HK-2 (cell line): ENCODE data around the gene MZT2B.
"Not testable (repeated sequence)": the region's sequence is repeated elsewhere in the genome, so short reads cannot be mapped to it uniquely, and the experiment has no call there.

Experiments used
- DNase-seq: peaks from one replicate; pipeline ENCODE4 v3.0.0-alpha.2; 2018; ENCODE audit not compliant: unreplicated experiment

The MZT2B gene

DNA sequence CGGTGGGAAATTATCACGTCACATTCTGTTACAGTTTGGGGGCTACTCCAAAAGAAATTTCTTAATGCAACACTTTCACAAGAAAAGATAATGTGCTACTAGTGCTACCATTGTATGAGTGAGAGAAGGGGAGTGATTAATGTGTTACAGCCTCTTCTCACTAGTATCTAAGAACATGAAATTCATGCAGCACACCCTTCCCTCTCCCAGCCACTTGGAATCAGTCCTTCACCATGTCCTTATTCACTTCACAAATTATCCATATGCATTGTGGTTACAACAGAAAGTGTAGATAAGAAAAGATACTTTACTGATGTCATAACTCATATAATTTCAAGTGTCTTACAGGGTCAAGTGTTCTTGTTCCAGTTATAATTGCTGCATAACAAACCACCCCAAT is 37.1 kb downstream of the MZT2B start:
- not testable (repeated sequence) for DNase-seq

GRCh38 chr2:130220505-130220904 is 38.4 kb downstream of the MZT2B start:
- DNase-seq = not testable (repeated sequence)

GRCh38 chr2:130222523-130222922 is 40.5 kb downstream of the MZT2B start:
- not testable (repeated sequence) for DNase-seq

GRCh38 chr2:130228005-130228404 is 45.9 kb downstream of the MZT2B start:
- not testable (repeated sequence) for DNase-seq

- not testable (repeated sequence) for DNase-seq
These were observed 46.6 kb downstream of the MZT2B start for GRCh38 chr2:130228467-130229160.

GRCh38 chr2:130229161-130229510 is 47.1 kb downstream of the MZT2B start:
- not testable (repeated sequence) for DNase-seq

DNA sequence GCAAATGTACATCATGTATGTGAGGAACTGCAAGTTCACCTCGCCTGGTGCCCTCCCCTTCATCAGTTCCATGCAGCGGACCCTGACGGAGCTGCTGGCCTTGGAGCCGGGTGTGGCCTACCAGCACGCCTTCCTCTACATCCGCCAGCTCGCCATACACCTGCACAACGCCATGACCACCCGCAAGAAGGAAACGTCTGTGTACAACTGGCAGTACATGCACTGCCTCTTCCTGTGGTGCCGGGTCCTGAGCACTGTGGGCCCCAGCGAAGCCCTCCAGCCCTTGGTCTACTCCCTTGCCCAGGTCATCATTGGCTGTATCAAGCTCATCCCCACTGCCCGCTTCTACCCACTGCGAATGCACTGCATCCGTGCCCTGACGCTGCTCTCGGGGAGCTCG is 48.3 kb downstream of the MZT2B start:
- DNase-seq = not testable (repeated sequence)

GRCh38 chr2:130230907-130231306 is 48.8 kb downstream of the MZT2B start:
- not testable (repeated sequence) for DNase-seq

DNA sequence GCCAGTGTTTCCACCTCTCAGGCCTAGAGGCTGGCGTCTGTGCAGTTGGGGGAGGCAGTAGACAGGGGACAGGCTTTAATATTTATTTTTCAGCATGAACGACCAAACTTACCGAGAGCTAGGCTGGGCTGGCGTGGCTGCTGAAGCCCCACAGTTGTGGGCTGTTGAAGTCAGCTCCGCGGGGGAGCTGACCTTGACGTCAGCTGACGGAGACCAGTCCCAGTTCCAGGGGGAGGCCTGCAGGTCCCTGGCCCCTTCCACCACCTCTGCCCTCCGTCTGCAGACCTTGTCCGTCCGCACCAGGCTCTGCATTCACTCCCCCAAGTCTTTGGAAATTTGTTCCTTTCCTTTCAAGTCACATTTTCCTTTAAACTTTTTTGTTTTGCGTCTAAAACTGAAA is 49.6 kb downstream of the MZT2B start:
- DNase-seq = no peak

DNA sequence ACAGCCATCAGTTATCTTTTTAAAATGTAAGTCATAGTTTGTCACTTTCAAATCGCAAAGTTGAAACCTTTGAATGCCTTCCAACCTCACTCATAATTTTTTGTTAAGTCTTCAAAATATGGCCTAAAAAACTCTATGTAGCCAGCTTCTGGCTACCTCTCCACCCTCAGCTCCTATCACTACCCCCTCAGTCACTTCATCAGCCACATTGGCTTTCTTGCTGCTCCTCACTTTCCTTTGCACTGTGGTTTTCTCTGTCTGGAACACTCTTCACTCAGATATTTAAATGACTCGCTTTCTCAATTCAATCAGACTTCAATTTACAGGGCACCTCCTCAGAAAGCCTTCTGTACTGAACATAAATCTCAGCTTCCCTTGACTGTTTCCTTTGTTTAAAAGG is 51.0 kb downstream of the MZT2B start:
- not testable (repeated sequence) for DNase-seq

- DNase-seq = not testable (repeated sequence)
These were observed 57.5 kb downstream of the MZT2B start for GRCh38 chr2:130239581-130239980.
